ENCODE data around the gene HOXC12.

The HOXC12 gene

GRCh38 chr12:53994009-53994263 lies 39.2 kb downstream of the HOXC12 start:
- ATAC-seq (ENCODE audit: low read depth) = no peak
- H3K27me3 ChIP-seq (ENCODE audit: insufficient read depth, poor library complexity, severe bottlenecking) = peaks cover 100% of the 10 kb centered on the region
- no peak for TF ChIP-seq CTCF (IDR thresholded peaks at IDR 0.05; ENCODE audit: poor library complexity, severe bottlenecking)
- H3K4me3 ChIP-seq (ENCODE audit: severe bottlenecking) = no peak overlapping the region
- H3K4me1 ChIP-seq (ENCODE audit: insufficient read depth, poor library complexity, severe bottlenecking) = peaks cover 6% of the 10 kb centered on the region
- no peaks in the 10 kb centered on the region for H3K9me3 ChIP-seq (ENCODE audit: severe bottlenecking)
- no peak for DNase-seq (ENCODE audit: low spot score)
- H3K36me3 ChIP-seq (ENCODE audit: low read depth) = no peaks in the 10 kb centered on the region
- no peak overlapping the region for H3K27ac ChIP-seq (ENCODE audit: poor library complexity, severe bottlenecking)

- peaks cover 4% of the 10 kb centered on the region for H3K4me1 ChIP-seq (ENCODE audit: insufficient read depth, poor library complexity, severe bottlenecking)
- ATAC-seq (ENCODE audit: low read depth) (no peak), DNase-seq (ENCODE audit: low spot score) (no peak)
- H3K36me3 ChIP-seq (ENCODE audit: low read depth) = no peaks in the 10 kb centered on the region
- H3K27me3 ChIP-seq (ENCODE audit: insufficient read depth, poor library complexity, severe bottlenecking) = peaks cover 98% of the 10 kb centered on the region
- no peak for TF ChIP-seq CTCF (IDR thresholded peaks at IDR 0.05; ENCODE audit: poor library complexity, severe bottlenecking)
- no peak overlapping the region for H3K4me3 ChIP-seq (ENCODE audit: severe bottlenecking)
- H3K27ac ChIP-seq (ENCODE audit: poor library complexity, severe bottlenecking) = no peak overlapping the region
- no peaks in the 10 kb centered on the region for H3K9me3 ChIP-seq (ENCODE audit: severe bottlenecking)
Measured at GRCh38 chr12:53994264-53995001, 39.7 kb downstream of the HOXC12 start.

GRCh38 chr12:53995002-53995377 lies 40.3 kb downstream of the HOXC12 start:
- Histone ChIP-seq H3K27me3 (ENCODE audit: insufficient read depth, poor library complexity, severe bottlenecking) (peaks cover 98% of the 10 kb centered on the region), H3K36me3 (ENCODE audit: low read depth) (no peaks in the 10 kb centered on the region), H3K4me3 (ENCODE audit: severe bottlenecking) (peak overlapping the region; percentile 29), H3K27ac (ENCODE audit: poor library complexity, severe bottlenecking) (peak overlapping the region; percentile 34), H3K4me1 (ENCODE audit: insufficient read depth, poor library complexity, severe bottlenecking) (no peaks in the 10 kb centered on the region), H3K9me3 (ENCODE audit: severe bottlenecking) (no peaks in the 10 kb centered on the region)
- TF ChIP-seq CTCF (IDR thresholded peaks at IDR 0.05; ENCODE audit: poor library complexity, severe bottlenecking) = no peak
- DNase-seq (ENCODE audit: low spot score) (no peak), ATAC-seq (ENCODE audit: low read depth) (no peak)

GRCh38 chr12:53995378-53996239 lies 40.9 kb downstream of the HOXC12 start:
- Histone ChIP-seq H3K27ac (ENCODE audit: poor library complexity, severe bottlenecking) (peak overlapping the region; percentile 34), H3K36me3 (ENCODE audit: low read depth) (no peaks in the 10 kb centered on the region), H3K4me3 (ENCODE audit: severe bottlenecking) (peak overlapping the region; percentile 29), H3K4me1 (ENCODE audit: insufficient read depth, poor library complexity, severe bottlenecking) (no peaks in the 10 kb centered on the region), H3K9me3 (ENCODE audit: severe bottlenecking) (no peaks in the 10 kb centered on the region), H3K27me3 (ENCODE audit: insufficient read depth, poor library complexity, severe bottlenecking) (peaks cover 98% of the 10 kb centered on the region)
- TF ChIP-seq CTCF (IDR thresholded peaks at IDR 0.05; ENCODE audit: poor library complexity, severe bottlenecking) = no peak
- ATAC-seq (ENCODE audit: low read depth) (peak; percentile 70), DNase-seq (ENCODE audit: low spot score) (no peak)
